Measurements from ENCODE around the gene MRTFB.

MRTFB gene

DNA sequence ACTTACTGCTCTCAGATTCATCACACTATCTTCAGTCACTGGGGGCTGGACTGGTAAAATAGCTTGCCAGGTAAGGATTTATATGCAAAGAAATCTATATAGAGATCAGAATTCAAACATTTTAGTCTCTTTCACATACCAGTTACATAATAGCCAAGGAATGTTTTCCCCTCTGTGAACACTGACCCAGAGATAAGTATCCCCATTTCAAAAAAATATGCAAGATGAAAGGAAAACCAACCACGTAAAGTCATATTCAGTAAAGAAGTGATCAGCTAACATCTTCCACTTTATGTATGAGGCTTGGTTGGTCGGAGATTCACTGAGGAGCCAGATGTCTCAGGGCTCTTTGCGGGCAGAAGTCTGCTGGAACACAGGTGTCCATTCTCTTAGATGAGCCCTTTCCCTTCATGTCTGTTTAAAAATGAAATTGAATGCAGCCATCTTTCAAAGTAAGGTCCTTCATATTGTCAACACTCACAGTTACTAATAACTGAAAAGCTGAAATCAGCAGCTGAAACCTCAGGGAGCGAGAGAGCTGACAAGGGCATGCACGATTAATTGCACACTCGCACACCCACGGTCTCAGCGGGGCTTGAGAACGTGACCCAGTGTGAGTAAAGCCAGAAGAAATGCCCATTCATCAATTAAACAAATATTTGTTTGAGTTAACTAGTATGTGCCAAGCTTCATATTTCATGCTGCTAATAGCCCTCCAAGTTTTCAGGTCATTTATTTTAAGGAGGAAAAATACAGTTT is 161.2 kb downstream of the MRTFB start:
- no peak for DNase-seq

DNA sequence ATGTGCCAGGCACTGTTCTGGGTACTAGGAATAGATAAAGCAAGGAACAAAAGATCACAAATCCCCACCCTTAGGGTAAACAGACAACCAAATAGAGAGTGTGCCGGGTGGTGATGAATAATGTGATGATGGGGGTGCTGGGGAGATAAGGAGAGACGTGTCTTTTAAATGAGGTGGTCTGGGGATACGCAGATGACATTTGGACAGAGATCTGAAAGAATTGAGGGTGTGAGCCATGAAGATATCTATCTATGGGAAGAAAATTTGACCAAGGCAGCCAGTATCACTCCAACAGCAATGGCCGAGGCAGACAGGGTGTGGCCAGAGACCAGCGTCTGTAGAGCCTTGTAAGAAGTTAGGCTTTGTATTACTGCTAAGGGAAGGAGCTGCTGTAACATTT is 165.3 kb downstream of the MRTFB start:
- DNase-seq = no peak

DNA sequence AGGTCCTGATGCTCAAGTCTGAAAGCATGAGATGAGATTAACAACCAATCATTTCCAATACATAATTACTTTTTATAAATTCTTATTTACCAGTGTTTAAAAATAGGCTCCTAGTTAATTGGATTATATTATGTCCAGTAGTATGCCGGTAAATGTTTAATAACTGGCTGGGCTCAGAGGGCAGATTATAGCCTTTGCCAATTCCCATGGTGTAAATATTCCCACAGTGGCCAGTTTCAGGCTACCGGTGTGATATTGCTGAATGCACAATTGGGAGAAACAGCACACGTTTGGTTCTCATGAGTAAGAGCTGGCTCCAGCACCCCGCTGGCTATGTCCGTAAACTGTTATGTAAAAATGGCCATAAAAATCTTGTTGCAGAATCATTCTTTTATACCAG is 167.6 kb downstream of the MRTFB start:
- no peak for DNase-seq

DNA sequence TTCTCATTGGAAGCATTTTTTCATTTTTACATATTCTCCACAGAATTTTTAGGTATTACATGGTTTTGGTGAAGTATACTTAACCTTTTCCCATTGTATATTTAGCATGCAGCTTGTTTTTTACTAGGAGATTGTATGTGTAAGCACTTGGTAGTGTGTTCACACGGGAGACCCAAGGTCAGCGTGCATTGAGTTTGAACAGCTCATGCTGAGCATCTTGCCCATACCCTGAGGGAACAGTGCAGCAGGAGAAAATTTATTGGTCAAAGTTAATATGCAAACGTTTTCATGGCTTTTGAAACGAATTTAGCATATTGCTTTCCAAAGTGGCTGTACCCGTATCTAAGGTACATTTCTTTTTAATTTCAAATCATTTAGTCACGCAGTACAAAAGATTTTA is 168.7 kb downstream of the MRTFB start:
- DNase-seq = no peak

DNA sequence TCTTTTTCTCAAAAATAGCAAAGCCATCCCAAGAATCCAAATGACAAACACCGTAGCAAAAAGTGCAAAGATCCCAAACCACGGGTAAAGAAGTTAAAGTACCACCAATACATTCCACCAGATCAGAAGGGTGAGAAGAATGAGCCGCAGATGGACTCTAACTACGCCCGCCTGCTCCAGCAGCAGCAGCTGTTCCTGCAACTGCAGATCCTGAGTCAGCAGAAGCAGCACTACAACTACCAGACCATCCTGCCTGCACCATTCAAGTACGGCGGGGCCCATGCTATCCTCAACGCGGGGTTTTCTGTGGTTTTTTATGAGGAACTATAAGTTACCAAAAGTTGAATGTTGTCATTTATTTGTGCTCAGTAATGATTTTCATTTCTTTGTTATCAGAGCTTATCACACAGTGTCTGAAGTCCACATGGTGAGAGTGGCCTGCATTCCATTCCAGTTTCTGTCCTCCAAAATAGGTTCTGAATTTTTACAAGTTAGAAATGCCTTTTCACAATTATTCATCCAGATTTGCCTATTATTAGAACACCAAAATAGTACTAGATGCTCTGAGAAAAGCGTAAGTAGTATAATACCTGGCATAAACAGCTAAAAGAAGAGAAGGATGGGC is 169.2 kb downstream of the MRTFB start:
- DNase-seq = no peak

- DNase-seq = no peak
These were observed 169.8 kb downstream of the MRTFB start for GRCh38 chr16:14240964-14241363.

GRCh38 chr16:14241631-14242030 is 170.5 kb downstream of the MRTFB start:
- DNase-seq = no peak

DNA sequence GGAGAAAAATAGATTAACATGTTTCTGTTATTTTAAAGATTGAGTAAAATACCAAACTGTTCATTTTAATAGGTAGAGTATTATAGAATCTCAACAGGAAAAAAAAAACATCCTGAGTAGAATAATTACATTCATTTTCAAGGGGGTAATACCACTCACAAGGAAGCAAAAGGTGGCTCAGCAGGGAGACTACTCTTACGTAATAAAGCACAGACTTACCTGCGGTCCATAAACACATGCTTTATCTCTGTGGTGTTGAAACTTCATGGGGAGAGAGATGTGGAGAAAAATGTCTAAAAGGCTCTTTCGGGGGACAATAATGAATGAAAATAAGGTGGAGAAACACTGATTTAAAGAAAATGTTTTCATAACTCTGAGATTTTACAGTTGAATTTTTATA is 171.7 kb downstream of the MRTFB start:
- no peak for DNase-seq

- DNase-seq = no peak
These were observed 173.3 kb downstream of the MRTFB start for GRCh38 chr16:14244196-14245010.

- DNase-seq = no peak
These were observed 177.7 kb downstream of the MRTFB start for GRCh38 chr16:14248791-14249190.

DNA sequence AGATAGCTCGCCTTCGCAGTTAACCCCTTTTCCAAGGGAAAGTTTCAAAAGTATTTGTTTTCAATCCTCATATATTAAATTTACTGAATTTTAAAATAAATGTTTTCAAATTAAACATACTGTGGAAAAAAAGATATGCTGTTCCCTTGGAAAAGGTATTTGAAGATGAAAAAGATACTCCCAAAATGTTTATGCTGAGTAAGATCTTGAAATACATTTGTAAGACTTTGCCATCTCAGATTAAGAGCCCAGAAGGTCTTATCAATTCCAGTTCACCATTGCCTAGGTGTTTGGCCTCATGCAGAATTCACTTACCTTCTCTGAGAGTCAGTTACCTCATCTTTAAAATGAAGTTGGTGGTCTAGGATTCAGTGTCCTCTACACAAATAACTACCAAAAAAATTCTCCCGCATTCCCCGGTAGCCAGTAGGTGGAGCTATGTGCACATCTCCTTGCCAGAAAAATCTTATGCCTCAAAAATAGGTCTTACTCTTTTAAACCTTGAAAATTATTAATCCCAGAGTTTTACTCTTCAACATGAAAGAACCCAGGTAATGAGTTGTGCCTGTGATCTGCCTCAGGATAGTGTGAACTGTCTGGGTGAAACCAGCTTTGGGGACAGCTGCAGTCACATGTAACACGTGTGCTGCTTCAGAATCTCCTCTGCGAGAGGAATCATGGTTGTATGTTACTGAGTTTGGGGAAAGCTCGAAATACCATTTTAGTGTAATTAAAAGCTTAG is 178.3 kb downstream of the MRTFB start:
- DNase-seq = peak in 22 of 56 donors; percentile 2 to 62 (median 11)

DNA sequence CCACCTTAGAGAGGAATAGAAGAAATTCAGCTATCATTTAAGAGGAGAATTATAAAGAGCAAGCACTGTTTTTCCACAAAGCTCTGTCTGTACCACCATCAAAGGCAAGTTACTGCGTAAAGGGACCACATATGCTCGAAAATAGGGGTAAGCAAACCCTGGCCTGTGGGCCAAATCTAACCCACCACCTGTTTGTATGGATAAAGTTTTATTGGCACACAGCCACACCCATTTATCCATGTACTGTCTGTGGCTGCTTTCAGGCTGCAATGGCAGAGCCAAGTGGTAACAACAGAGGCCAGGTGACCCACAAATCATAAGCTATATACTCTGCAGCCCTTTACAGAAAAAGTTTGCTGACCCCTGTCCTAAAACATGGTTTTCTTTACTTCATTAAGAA is 180.3 kb downstream of the MRTFB start:
- no peak for DNase-seq

DNA sequence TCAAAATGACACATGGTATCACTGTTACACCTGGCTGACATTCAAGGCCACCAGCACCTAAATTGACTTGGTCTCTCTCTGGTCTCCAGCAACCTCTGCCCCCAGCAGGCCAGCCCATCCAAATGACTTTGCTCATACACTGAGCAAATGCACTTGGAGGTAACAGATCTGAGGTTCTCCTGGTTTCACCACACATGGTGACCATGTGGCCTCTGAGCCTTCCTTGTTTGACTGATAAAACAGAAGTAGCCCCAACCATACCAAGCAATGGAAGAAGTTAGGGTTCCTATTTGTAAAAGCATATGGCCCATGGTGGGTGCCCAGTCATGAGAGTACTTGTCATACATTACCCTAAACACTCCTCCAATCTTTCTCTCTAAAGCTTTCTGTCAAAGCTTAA is 181.7 kb downstream of the MRTFB start:
- no peak for DNase-seq

DNA sequence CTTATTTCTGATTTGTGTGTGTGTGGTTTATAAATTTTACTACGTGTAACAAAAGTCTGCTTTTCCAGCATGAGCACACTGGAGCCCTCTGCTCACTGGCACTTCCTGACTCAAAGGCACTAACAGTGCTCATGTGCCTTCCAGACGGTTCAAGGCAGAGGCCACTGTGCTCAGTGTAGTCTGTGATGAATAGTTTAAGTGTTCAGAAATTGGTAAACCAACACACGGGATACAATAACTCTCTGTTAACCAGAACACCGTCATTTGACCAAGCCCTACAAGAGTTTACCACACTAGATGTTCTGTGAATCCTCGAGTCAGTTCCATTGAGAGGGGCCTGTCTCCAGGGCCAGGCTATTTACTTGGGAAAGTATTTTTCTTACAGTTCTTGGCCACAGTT is 191.9 kb downstream of the MRTFB start:
- peak in 16 of 56 donors; percentile 9 to 51 (median 25) for DNase-seq

DNA sequence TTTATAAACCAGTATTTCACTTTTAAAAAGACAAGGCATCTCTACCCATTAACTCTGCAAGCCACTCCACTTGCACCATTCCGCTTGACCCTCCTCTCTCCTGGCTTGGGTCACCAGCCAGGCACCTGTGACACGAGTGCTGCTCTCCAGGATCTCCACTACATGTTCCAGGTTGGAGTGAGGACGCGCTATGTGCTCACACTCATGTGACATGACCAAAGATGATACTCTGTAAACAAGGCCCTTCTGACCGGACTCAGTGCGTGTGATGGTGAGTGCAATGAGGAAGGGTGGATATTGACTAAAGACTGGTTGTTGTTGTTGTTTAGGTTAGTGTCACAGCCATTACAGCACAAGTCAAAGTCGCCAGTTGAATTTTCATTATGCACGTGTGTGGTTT is 192.7 kb downstream of the MRTFB start:
- DNase-seq = no peak

GRCh38 chr16:14264327-14264943 is 193.3 kb downstream of the MRTFB start:
- DNase-seq = no peak

DNA sequence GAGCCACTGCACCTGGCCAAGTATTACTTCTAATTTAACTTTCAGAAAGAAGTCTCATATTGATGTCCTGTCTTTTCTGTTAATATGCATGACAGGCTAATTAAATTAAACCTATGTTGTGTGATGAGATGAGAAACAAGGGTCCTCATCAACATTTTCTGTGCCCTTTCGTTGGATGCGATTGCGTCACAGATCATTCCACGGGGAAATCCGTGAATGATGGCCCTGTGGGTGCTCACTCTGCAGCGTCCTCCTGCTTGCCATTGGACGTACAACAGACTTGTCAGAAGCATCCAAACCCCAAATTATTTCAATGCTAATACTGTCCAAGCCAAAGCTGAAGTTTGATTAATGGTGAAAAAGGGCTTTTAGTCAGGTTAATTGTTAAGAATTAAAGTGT is 197.0 kb downstream of the MRTFB start:
- no peak for DNase-seq

- no peak for DNase-seq
These were observed 204.8 kb downstream of the MRTFB start for GRCh38 chr16:14275934-14276333.

DNA sequence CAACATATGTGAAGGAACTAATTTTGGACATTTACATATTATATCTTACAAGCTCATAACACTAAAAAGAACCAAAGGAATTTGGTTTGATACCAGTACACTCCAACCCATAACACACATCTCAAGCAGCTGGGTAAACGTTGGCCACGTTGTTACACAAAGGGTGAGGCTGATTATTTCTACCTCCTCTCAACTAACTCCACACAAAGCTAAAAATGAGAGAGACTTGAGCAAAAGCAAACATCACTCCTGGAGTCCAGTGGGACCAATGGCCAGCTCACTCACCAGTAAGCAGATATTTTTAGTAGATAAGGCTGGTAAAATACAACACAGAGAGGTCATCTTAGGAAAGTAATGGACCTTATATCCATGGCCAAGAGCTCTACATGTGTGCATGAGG is 207.6 kb downstream of the MRTFB start:
- DNase-seq = no peak

DNA sequence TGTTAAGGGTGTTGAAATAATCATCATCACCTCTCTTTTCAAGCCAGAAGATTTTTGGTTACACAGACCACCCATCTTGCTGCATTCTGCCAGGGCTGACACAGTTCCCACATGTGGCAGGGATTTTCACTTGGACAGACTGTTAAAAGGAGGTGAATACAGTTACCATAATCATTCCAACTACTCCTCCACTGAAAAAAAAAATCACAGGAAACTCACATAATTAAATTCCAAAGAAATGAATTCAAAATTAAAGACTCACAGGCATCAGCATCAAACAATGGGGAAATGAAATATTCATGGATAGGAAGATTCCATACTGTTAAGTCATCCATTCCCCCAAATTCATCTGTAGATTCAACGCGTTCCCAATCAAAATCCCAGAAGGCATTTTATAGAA is 209.4 kb downstream of the MRTFB start:
- no peak for DNase-seq

DNA sequence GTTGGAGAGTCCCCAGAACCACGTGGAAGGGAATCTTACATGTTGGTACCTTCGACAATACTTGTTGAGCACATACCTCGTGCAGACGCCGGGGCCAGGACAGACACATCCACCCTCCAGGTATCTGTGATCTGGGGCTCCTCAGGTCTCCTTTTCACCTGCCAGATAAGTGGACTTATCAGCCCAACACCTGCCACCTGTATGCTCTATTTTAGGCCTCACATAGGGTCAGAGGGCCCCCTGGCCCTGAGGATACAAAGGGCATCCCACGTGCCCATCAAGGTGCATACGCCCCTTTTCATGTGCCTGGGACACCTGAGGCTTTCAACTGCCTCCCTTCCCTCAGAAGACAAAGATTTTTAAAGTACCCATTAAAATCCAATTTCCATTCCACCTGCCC is 212.7 kb downstream of the MRTFB start:
- no peak for DNase-seq

Measured in amygdala (tissue), 56 donors.